Measurements from ENCODE around the gene SPRN.

DNA sequence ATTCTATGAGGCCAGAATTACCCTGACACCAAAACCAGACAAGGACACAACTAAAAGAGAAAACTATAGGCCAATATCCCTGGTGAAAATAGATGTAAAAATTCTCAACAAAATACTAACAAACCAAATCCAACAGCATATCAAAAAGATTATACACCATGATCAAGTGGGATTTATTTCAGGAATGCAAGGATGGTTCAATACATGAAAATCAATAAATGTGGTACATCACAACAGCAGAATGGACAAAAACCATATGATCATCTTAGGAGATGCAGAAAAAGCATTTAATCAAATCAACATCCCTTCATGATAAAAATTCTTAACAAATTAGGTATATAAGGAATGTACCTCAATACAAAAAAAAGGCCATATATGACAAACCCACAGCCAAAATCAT is 23.7 kb upstream of the SPRN start:
- TF ChIP-seq, protein P1, sequence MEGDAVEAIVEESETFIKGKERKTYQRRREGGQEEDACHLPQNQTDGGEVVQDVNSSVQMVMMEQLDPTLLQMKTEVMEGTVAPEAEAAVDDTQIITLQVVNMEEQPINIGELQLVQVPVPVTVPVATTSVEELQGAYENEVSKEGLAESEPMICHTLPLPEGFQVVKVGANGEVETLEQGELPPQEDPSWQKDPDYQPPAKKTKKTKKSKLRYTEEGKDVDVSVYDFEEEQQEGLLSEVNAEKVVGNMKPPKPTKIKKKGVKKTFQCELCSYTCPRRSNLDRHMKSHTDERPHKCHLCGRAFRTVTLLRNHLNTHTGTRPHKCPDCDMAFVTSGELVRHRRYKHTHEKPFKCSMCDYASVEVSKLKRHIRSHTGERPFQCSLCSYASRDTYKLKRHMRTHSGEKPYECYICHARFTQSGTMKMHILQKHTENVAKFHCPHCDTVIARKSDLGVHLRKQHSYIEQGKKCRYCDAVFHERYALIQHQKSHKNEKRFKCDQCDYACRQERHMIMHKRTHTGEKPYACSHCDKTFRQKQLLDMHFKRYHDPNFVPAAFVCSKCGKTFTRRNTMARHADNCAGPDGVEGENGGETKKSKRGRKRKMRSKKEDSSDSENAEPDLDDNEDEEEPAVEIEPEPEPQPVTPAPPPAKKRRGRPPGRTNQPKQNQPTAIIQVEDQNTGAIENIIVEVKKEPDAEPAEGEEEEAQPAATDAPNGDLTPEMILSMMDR (IDR thresholded peaks at IDR 0.05), result no peak
- TF ChIP-seq POLR2A (IDR thresholded peaks at IDR 0.05), result no peak

Data from lower leg skin (tissue), 3 donors.